ENCODE data around the gene SH3RF3.
"Not testable (repeated sequence)": the region's sequence is repeated elsewhere in the genome, so short reads cannot be mapped to it uniquely, and the experiment has no call there.

Gene SH3RF3

GRCh38 chr2:109535217-109535946 is 406.4 kb downstream of the SH3RF3 start:
- no peak overlapping the region for H3K4me3 ChIP-seq (ENCODE audit: low read length)
- no peak overlapping the region for H3K4me2 ChIP-seq (ENCODE audit: low read length)
- no peaks in the 10 kb centered on the region for H3K27me3 ChIP-seq (ENCODE audit: insufficient read depth, low read length, poor library complexity)
- no peak overlapping the region for H4K8ac ChIP-seq (ENCODE audit: low read depth, low read length)
- H2BK5ac ChIP-seq (ENCODE audit: low read length): no peak overlapping the region
- WGBS (ENCODE audit: extremely low coverage, insufficient coverage, low lambda C conversion rate): no CpG with 5 or more reads among the region's 6 CpGs
- no peak overlapping the region for H3K56ac ChIP-seq (ENCODE audit: low read length)
- no peak overlapping the region for H3K4ac ChIP-seq (ENCODE audit: low read depth, low read length)
- H3K79me2 ChIP-seq (ENCODE audit: control insufficient read depth, insufficient read depth, low read length): no peaks in the 10 kb centered on the region
- H3K27ac ChIP-seq (ENCODE audit: low read depth, low read length): no peak overlapping the region
- no peaks in the 10 kb centered on the region for H3K36me3 ChIP-seq (ENCODE audit: control insufficient read depth, insufficient read depth, low read length)
- H4K5ac ChIP-seq (ENCODE audit: low read length): no peak overlapping the region
- no peak overlapping the region for H2AK5ac ChIP-seq (ENCODE audit: low read length)
- no peak overlapping the region for H2BK120ac ChIP-seq (ENCODE audit: low read depth, low read length)
- H3K23ac ChIP-seq (ENCODE audit: low read length): no peak overlapping the region
- no peaks in the 10 kb centered on the region for H3K4me1 ChIP-seq (ENCODE audit: control insufficient read depth, low read depth, low read length)
- no peak for DNase-seq
- H3K9ac ChIP-seq (ENCODE audit: low read length): no peak overlapping the region
- H3K18ac ChIP-seq (ENCODE audit: low read length): no peak overlapping the region
- no peaks in the 10 kb centered on the region for H3K79me1 ChIP-seq (ENCODE audit: low read length)
- no peak overlapping the region for H2BK15ac ChIP-seq (replicated peaks; ENCODE audit: low read depth)

- H4K5ac ChIP-seq (ENCODE audit: low read length); DNase-seq; H2AK5ac ChIP-seq (ENCODE audit: low read length); H3K27me3 ChIP-seq (ENCODE audit: insufficient read depth, low read length, poor library complexity); H3K4ac ChIP-seq (ENCODE audit: low read depth, low read length); H2BK15ac ChIP-seq (replicated peaks; ENCODE audit: low read depth); H4K8ac ChIP-seq (ENCODE audit: low read depth, low read length); H3K79me1 ChIP-seq (ENCODE audit: low read length); H3K4me3 ChIP-seq (ENCODE audit: low read length); H3K23ac ChIP-seq (ENCODE audit: low read length); H3K79me2 ChIP-seq (ENCODE audit: control insufficient read depth, insufficient read depth, low read length); H3K27ac ChIP-seq (ENCODE audit: low read depth, low read length); H2BK5ac ChIP-seq (ENCODE audit: low read length); H3K56ac ChIP-seq (ENCODE audit: low read length); H3K36me3 ChIP-seq (ENCODE audit: control insufficient read depth, insufficient read depth, low read length); H3K4me2 ChIP-seq (ENCODE audit: low read length); H3K4me1 ChIP-seq (ENCODE audit: control insufficient read depth, low read depth, low read length); H3K18ac ChIP-seq (ENCODE audit: low read length); H3K9ac ChIP-seq (ENCODE audit: low read length); H2BK120ac ChIP-seq (ENCODE audit: low read depth, low read length): not testable (repeated sequence)
- WGBS (ENCODE audit: extremely low coverage, insufficient coverage, low lambda C conversion rate): no CpG with 5 or more reads among the region's 3 CpGs
These were observed 407.6 kb downstream of the SH3RF3 start for GRCh38 chr2:109536556-109536955.

- no peaks in the 10 kb centered on the region for H3K36me3 ChIP-seq (ENCODE audit: control insufficient read depth, insufficient read depth, low read length)
- whole genome bisulfite sequencing (ENCODE audit: extremely low coverage, insufficient coverage, low lambda C conversion rate): no CpG with 5 or more reads among the region's 10 CpGs
- H4K5ac ChIP-seq (ENCODE audit: low read length): no peak overlapping the region
- H3K79me1 ChIP-seq (ENCODE audit: low read length): no peaks in the 10 kb centered on the region
- H3K4me1 ChIP-seq (ENCODE audit: control insufficient read depth, low read depth, low read length): no peaks in the 10 kb centered on the region
- H3K4ac ChIP-seq (ENCODE audit: low read depth, low read length): no peak overlapping the region
- H3K27me3 ChIP-seq (ENCODE audit: insufficient read depth, low read length, poor library complexity): no peaks in the 10 kb centered on the region
- H3K56ac ChIP-seq (ENCODE audit: low read length): no peak overlapping the region
- H2BK120ac ChIP-seq (ENCODE audit: low read depth, low read length): no peak overlapping the region
- no peak overlapping the region for H3K9ac ChIP-seq (ENCODE audit: low read length)
- H3K79me2 ChIP-seq (ENCODE audit: control insufficient read depth, insufficient read depth, low read length): no peaks in the 10 kb centered on the region
- H3K27ac ChIP-seq (ENCODE audit: low read depth, low read length): no peak overlapping the region
- no peak overlapping the region for H3K4me3 ChIP-seq (ENCODE audit: low read length)
- H3K23ac ChIP-seq (ENCODE audit: low read length): no peak overlapping the region
- H3K4me2 ChIP-seq (ENCODE audit: low read length): no peak overlapping the region
- H3K18ac ChIP-seq (ENCODE audit: low read length): no peak overlapping the region
- H2BK15ac ChIP-seq (replicated peaks; ENCODE audit: low read depth): no peak overlapping the region
- no peak overlapping the region for H4K8ac ChIP-seq (ENCODE audit: low read depth, low read length)
- no peak for DNase-seq
- no peak overlapping the region for H2BK5ac ChIP-seq (ENCODE audit: low read length)
- no peak overlapping the region for H2AK5ac ChIP-seq (ENCODE audit: low read length)
These were observed 408.7 kb downstream of the SH3RF3 start for GRCh38 chr2:109537565-109538222.

GRCh38 chr2:109538546-109538945 is 409.5 kb downstream of the SH3RF3 start:
- H3K79me2 ChIP-seq (ENCODE audit: control insufficient read depth, insufficient read depth, low read length): no peaks in the 10 kb centered on the region
- no peak overlapping the region for H4K5ac ChIP-seq (ENCODE audit: low read length)
- no peak overlapping the region for H3K56ac ChIP-seq (ENCODE audit: low read length)
- H3K79me1 ChIP-seq (ENCODE audit: low read length): no peaks in the 10 kb centered on the region
- no CpG with 5 or more reads among the region's 8 CpGs for WGBS (ENCODE audit: extremely low coverage, insufficient coverage, low lambda C conversion rate)
- no peak overlapping the region for H2BK15ac ChIP-seq (replicated peaks; ENCODE audit: low read depth)
- H3K23ac ChIP-seq (ENCODE audit: low read length): no peak overlapping the region
- H3K9ac ChIP-seq (ENCODE audit: low read length): no peak overlapping the region
- H3K18ac ChIP-seq (ENCODE audit: low read length): no peak overlapping the region
- H3K27ac ChIP-seq (ENCODE audit: low read depth, low read length): no peak overlapping the region
- H3K36me3 ChIP-seq (ENCODE audit: control insufficient read depth, insufficient read depth, low read length): no peaks in the 10 kb centered on the region
- no peak for DNase-seq
- no peak overlapping the region for H3K4me2 ChIP-seq (ENCODE audit: low read length)
- no peak overlapping the region for H2AK5ac ChIP-seq (ENCODE audit: low read length)
- no peaks in the 10 kb centered on the region for H3K27me3 ChIP-seq (ENCODE audit: insufficient read depth, low read length, poor library complexity)
- no peak overlapping the region for H2BK5ac ChIP-seq (ENCODE audit: low read length)
- H3K4ac ChIP-seq (ENCODE audit: low read depth, low read length): no peak overlapping the region
- no peak overlapping the region for H3K4me3 ChIP-seq (ENCODE audit: low read length)
- H3K4me1 ChIP-seq (ENCODE audit: control insufficient read depth, low read depth, low read length): no peaks in the 10 kb centered on the region
- H4K8ac ChIP-seq (ENCODE audit: low read depth, low read length): no peak overlapping the region
- no peak overlapping the region for H2BK120ac ChIP-seq (ENCODE audit: low read depth, low read length)

GRCh38 chr2:109542384-109542783 is 413.4 kb downstream of the SH3RF3 start:
- no peaks in the 10 kb centered on the region for H3K4me1 ChIP-seq (ENCODE audit: control insufficient read depth, low read depth, low read length)
- no CpG with 5 or more reads among the region's 6 CpGs for WGBS (ENCODE audit: extremely low coverage, insufficient coverage, low lambda C conversion rate)
- no peak overlapping the region for H3K56ac ChIP-seq (ENCODE audit: low read length)

More at GRCh38 chr2:109542384-109542783, 413.4 kb downstream of the SH3RF3 start:
- no peak overlapping the region for H4K8ac ChIP-seq (ENCODE audit: low read depth, low read length)
- no peaks in the 10 kb centered on the region for H3K36me3 ChIP-seq (ENCODE audit: control insufficient read depth, insufficient read depth, low read length)
- no peak overlapping the region for H3K4me3 ChIP-seq (ENCODE audit: low read length)
- H3K79me1 ChIP-seq (ENCODE audit: low read length): peaks cover 2% of the 10 kb centered on the region
- H3K4me2 ChIP-seq (ENCODE audit: low read length): no peak overlapping the region
- no peak overlapping the region for H2BK5ac ChIP-seq (ENCODE audit: low read length)
- H3K79me2 ChIP-seq (ENCODE audit: control insufficient read depth, insufficient read depth, low read length): no peaks in the 10 kb centered on the region
- H3K4ac ChIP-seq (ENCODE audit: low read depth, low read length): no peak overlapping the region
- no peak overlapping the region for H4K5ac ChIP-seq (ENCODE audit: low read length)
- H2BK120ac ChIP-seq (ENCODE audit: low read depth, low read length): no peak overlapping the region
- no peak overlapping the region for H3K9ac ChIP-seq (ENCODE audit: low read length)
- H2AK5ac ChIP-seq (ENCODE audit: low read length): no peak overlapping the region
- H3K27ac ChIP-seq (ENCODE audit: low read depth, low read length): no peak overlapping the region
- H3K27me3 ChIP-seq (ENCODE audit: insufficient read depth, low read length, poor library complexity): no peaks in the 10 kb centered on the region
- H3K23ac ChIP-seq (ENCODE audit: low read length): no peak overlapping the region
- no peak for DNase-seq
- no peak overlapping the region for H3K18ac ChIP-seq (ENCODE audit: low read length)
- H2BK15ac ChIP-seq (replicated peaks; ENCODE audit: low read depth): no peak overlapping the region

All from mesendoderm (in vitro differentiated cells).